Measurements from ENCODE around the gene PDGFRB. TPM values are rescaled to one million over a fixed set of nuclear protein-coding genes. Genes with fewer than 3 reads are reported as not detected.

PDGFRB gene
- total RNA-seq, 2 experiments from 2014 or later = 0.23 to 3.0 TPM

DNA sequence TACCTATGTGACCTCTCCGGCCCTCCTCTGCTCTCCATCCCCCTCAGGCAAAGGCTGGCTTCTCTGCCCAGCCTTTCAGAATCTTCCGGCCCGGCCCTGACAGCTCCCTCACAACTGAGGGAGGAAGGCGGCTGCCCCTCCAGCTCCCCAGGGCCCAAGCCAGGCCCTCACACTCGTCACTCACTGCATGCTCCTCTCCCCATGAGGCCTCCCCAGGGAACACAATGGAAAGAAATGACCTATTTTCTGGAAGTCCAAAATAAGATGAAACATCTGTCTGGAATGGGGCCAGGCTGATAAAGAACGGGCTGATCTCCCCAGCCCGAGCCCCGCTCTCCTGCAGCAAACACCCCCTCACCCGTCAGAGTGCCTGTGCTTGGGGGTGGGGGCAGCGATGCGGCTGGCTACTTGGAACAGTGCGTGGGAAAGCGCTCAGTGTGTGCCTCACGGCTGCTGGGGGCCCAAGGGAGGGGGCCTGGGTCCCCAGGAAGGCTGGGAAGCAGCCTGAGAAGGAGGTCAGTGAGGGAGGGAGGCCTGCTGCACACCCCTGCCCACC lies 11.3 kb downstream of the PDGFRB start:
- no peaks in the 10 kb centered on the region for H3K36me3 ChIP-seq (ENCODE audit: insufficient read depth, low read length)
- H3K27ac ChIP-seq (ENCODE audit: low read depth, low read length, poor library complexity, severe bottlenecking) = no peak overlapping the region
- H2AFZ ChIP-seq (ENCODE audit: low read length) = no peak overlapping the region
- POLR2A ChIA-PET = interaction anchor here (1.5 kb wide), 1 partner anchor 10 kb away, joined by 7 read pairs; no protein-coding TSS in a partner anchor
- no peaks in the 10 kb centered on the region for H3K9me2 ChIP-seq (ENCODE audit: insufficient read depth, low read length)
- CTCF ChIA-PET (ENCODE audit: unreplicated experiment) = no interaction called here
- TF ChIP-seq EZH2phosphoT487 (IDR thresholded peaks at IDR 0.05; ENCODE audit: borderline replicate concordance, low read depth, low read length) = no peak
- TF ChIP-seq, protein P1, sequence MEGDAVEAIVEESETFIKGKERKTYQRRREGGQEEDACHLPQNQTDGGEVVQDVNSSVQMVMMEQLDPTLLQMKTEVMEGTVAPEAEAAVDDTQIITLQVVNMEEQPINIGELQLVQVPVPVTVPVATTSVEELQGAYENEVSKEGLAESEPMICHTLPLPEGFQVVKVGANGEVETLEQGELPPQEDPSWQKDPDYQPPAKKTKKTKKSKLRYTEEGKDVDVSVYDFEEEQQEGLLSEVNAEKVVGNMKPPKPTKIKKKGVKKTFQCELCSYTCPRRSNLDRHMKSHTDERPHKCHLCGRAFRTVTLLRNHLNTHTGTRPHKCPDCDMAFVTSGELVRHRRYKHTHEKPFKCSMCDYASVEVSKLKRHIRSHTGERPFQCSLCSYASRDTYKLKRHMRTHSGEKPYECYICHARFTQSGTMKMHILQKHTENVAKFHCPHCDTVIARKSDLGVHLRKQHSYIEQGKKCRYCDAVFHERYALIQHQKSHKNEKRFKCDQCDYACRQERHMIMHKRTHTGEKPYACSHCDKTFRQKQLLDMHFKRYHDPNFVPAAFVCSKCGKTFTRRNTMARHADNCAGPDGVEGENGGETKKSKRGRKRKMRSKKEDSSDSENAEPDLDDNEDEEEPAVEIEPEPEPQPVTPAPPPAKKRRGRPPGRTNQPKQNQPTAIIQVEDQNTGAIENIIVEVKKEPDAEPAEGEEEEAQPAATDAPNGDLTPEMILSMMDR (conservative IDR thresholded peaks at IDR 0.05; ENCODE audit: low read length) = no peak
- H3K4me2 ChIP-seq (ENCODE audit: low read length) = no peak overlapping the region
- BruUV-seq (replicated peaks) = no TSS peak
- H3K4me3 ChIP-seq (ENCODE audit: low read depth, low read length, poor library complexity, severe bottlenecking) = no peak overlapping the region
- no peaks in the 10 kb centered on the region for H3K4me1 ChIP-seq (ENCODE audit: insufficient read depth, low read length, poor library complexity, severe bottlenecking)
- no peak for DNase-seq (ENCODE audit: low spot score)
- no peaks in the 10 kb centered on the region for H4K20me1 ChIP-seq (ENCODE audit: insufficient read depth, low read length)
- no peaks in the 10 kb centered on the region for H3K79me2 ChIP-seq (ENCODE audit: insufficient read depth, low read depth, low read length)
- H3K9me3 ChIP-seq (ENCODE audit: low read length) = no peaks in the 10 kb centered on the region
- intact Hi-C loops (cut with micrococcal nuclease; ENCODE audit: unreplicated experiment) = no loop called here

DNA sequence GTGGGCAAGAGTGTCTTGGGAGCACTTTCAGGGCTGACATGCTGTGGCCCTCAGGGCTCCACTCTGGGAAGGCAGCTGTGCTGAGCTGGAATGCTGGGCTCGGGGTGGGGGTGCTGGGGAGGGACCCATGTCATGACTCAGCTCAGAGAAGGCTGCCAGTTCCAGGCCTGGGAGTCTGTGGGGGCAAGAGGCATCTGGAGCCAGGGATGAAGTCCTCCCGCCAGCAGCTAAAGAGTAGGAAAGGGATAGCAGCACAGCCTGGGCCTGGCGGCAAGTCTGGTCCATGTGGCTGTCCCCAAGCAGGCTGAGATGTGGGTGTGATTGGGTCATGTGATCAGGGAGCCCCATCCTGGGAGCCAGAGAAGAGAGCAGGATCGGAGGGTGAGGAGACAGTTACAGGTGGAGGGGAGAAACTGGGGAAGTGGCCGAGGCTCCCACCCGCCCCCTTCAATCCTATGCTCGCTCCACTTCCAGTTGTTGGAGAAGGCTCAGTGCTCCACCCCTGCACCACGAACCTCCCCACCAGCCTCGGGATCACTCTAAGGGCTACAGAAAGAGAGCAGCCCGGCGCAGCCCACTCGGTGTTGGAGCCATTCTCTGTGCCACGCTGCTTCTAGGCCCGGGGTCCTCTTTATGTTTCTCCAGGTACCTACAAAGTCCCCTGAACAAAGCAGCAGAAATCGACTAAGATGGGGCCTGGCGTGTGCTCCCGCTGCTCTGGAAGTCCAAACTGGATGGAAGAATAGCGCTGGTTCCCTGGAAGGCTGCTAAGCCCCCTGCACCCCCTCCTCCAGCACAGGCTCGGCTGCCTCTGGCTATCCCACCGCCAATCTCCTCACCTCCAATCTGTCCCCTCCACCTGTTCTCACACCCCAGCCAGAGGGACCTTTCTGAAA lies 12.0 kb downstream of the PDGFRB start:
- no peaks in the 10 kb centered on the region for H3K9me3 ChIP-seq (ENCODE audit: low read length)
- H3K27ac ChIP-seq (ENCODE audit: low read depth, low read length, poor library complexity, severe bottlenecking) = no peak overlapping the region
- no peaks in the 10 kb centered on the region for H3K4me1 ChIP-seq (ENCODE audit: insufficient read depth, low read length, poor library complexity, severe bottlenecking)
- H3K4me2 ChIP-seq (ENCODE audit: low read length) = no peak overlapping the region
- H3K36me3 ChIP-seq (ENCODE audit: insufficient read depth, low read length) = no peaks in the 10 kb centered on the region
- no peak overlapping the region for H3K4me3 ChIP-seq (ENCODE audit: low read depth, low read length, poor library complexity, severe bottlenecking)
- H3K9me2 ChIP-seq (ENCODE audit: insufficient read depth, low read length) = no peaks in the 10 kb centered on the region
- intact Hi-C loops (cut with micrococcal nuclease; ENCODE audit: unreplicated experiment) = no loop called here
- H2AFZ ChIP-seq (ENCODE audit: low read length) = no peak overlapping the region
- DNase-seq (ENCODE audit: low spot score) = no peak
- BruUV-seq (replicated peaks) = no TSS peak
- H3K79me2 ChIP-seq (ENCODE audit: insufficient read depth, low read depth, low read length) = no peaks in the 10 kb centered on the region
- no peak for TF ChIP-seq EZH2phosphoT487 (IDR thresholded peaks at IDR 0.05; ENCODE audit: borderline replicate concordance, low read depth, low read length)
- TF ChIP-seq, protein P1 (conservative IDR thresholded peaks at IDR 0.05; ENCODE audit: low read length) = no peak
- CTCF ChIA-PET (ENCODE audit: unreplicated experiment) = interaction anchor here (0.6 kb wide), 2 partner anchors 130 to 215 kb away, joined by 3 to 9 read pairs; no protein-coding TSS in a partner anchor
- no peaks in the 10 kb centered on the region for H4K20me1 ChIP-seq (ENCODE audit: insufficient read depth, low read length)
- POLR2A ChIA-PET = no interaction called here

DNA sequence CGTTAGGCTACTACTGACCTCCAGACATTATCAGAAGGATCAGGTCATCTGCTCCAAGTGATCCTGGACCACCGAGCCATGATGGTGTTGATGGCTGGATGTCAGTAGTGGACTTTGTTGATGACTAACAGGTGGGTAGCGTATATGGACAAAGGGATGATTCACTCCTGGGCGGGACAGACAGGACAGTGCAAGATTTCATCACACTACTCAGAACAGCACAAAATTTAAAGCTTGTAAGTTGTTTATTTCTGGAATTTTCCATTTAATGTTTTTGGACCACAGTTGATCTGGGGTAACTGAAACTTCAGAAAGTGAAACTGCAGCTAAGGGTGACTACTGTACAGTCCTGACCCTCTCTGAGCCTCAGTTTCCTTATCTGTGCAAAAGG lies 12.7 kb downstream of the PDGFRB start:
- ChIA-PET POLR2A (no interaction called here), CTCF (ENCODE audit: unreplicated experiment) (interaction anchor here (0.6 kb wide), 2 partner anchors 131 to 216 kb away, joined by 3 to 9 read pairs; no protein-coding TSS in a partner anchor)
- no peak for TF ChIP-seq EZH2phosphoT487 (IDR thresholded peaks at IDR 0.05; ENCODE audit: borderline replicate concordance, low read depth, low read length)
- TF ChIP-seq, protein P1 (conservative IDR thresholded peaks at IDR 0.05; ENCODE audit: low read length) = no peak
- H2AFZ ChIP-seq (ENCODE audit: low read length) = no peak overlapping the region
- no peak overlapping the region for H3K4me3 ChIP-seq (ENCODE audit: low read depth, low read length, poor library complexity, severe bottlenecking)
- H3K79me2 ChIP-seq (ENCODE audit: insufficient read depth, low read depth, low read length) = no peaks in the 10 kb centered on the region
- H3K9me2 ChIP-seq (ENCODE audit: insufficient read depth, low read length) = no peaks in the 10 kb centered on the region
- H3K4me2 ChIP-seq (ENCODE audit: low read length) = no peak overlapping the region
- no peaks in the 10 kb centered on the region for H3K36me3 ChIP-seq (ENCODE audit: insufficient read depth, low read length)
- intact Hi-C loops (cut with micrococcal nuclease; ENCODE audit: unreplicated experiment) = no loop called here
- no peak for DNase-seq (ENCODE audit: low spot score)
- no peaks in the 10 kb centered on the region for H4K20me1 ChIP-seq (ENCODE audit: insufficient read depth, low read length)
- no peak overlapping the region for H3K27ac ChIP-seq (ENCODE audit: low read depth, low read length, poor library complexity, severe bottlenecking)
- no peaks in the 10 kb centered on the region for H3K4me1 ChIP-seq (ENCODE audit: insufficient read depth, low read length, poor library complexity, severe bottlenecking)
- no peaks in the 10 kb centered on the region for H3K9me3 ChIP-seq (ENCODE audit: low read length)
- BruUV-seq (replicated peaks) = no TSS peak
